Measurements from ENCODE around the gene RAPGEF5. TPM values are rescaled to one million over a fixed set of nuclear protein-coding genes. Genes with fewer than 3 reads are reported as not detected.

RAPGEF5 gene
- polyA plus RNA-seq, 1 donor = 14.6 TPM

DNA sequence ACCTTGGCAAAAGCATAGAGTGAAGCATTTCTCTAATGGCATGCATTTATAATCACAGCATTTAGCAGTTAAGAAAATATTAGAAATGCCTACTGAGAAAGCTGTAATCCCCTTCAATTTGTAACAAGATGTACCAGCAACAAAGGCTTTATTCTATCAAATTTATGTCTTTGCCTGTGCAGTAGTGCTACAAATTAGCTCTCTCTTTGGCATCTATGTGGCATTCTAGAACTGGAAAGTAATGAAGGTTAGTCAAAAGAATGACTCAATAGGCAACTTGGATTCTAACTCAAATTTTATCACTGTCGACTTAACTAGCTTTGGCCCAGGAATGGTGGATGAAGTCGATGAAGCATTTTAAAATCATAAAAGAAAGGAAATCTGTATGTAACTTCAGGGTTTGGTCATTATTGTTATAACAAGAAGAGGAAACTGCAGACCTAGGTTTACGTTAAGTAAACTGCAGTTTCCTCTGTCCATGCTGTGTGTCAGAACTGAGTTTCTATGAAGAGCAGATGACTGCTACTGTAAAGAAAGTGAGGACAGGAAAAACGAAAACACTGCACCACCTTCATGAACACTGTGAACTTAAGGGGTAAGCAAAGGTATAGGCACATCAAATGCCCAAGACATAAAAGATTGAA, 140.0 kb downstream of the RAPGEF5 start:
- no peak for DNase-seq

DNA sequence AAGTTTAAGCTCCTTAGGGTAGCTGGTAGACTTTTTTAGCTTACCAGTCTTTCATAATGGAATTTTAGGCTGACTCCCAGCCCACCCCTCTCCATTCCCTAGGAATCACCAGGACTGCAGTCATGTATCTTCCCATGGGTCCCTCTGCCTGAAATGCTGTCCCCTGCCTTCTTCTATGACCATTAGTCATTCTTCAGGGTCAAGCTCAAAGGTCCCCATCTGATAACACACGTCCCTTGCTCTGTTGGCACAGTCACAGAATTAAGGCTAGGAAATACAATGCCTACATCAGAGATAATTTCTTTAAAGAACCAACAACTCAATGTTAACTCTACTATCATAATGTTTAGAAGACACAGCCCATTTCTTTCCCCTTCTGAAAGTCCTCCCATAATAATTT, 140.6 kb downstream of the RAPGEF5 start:
- no peak for DNase-seq

DNA sequence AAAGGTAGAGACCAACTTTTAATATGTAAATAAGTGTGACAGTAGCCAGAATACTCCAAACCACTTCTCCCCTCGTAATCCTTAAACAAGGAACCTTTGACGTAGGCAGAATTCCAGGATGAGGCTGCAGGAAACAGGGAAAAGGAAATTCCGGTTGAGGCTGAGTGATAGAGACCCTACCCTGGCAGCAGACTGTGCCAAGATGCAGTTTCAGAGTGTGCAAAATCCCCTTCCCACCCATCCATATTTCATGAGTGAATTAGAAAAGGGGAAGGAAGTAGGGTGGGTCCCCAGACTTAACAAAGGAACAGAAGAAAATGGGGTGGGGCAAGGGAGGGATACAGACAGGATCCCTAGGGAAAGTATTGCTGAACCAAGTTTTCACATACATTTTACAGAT, 143.0 kb downstream of the RAPGEF5 start:
- DNase-seq = no peak

DNA sequence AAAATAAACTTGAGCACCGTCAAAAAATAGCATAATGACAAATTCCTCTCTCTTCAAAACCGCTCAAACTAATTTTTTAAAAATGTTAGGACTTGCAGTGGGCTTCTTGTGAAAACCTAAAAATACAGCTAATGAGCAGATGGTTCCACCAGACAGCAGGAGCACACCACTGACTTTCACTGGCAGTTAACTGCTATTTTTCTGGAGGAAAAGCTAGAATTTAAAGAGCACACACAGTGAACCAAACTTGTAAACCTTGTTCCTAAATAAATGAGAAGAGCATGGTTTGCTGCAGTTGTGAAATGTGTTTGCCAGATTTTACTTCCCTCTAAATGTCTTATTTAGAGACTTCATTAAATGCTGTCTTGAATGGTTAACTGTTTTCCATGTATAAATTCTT, 143.9 kb downstream of the RAPGEF5 start:
- DNase-seq = no peak

DNA sequence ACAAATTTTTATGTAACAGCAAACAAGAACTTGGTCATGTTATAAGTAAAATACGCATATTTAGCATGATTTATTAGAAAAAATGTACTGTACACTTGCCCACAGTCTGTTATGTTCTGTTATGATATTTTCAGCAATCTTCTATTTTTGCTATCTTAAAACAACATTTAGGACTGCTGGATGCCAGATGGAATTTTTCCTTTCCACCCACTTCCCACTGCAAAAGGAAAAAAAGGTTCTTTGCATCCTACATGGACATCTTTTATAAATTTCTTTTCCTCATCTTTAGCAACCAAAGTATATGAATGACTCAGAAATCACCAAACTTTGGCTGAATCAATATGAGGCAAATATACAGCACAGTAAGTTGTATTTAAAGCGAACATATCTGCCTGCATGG, 146.0 kb downstream of the RAPGEF5 start:
- DNase-seq = no peak

DNA sequence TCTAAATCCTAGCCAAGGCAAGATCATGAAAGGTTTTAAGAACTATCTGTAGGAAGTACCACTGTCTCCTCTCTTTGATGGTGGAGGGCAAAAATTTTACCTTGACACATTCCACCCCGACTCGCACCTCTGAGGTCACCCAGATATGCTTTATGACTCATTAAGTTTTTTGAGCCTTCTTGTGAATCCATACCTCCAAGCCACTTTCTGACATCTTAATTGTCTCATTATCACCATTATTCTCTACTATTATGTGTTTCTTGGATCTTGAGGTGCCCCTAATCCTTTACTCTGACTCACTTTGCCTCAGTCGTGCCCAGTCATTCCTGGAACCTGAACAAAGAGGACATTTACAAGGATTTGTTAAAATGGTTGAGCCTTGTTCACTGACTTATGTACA, 146.6 kb downstream of the RAPGEF5 start:
- DNase-seq = no peak

DNA sequence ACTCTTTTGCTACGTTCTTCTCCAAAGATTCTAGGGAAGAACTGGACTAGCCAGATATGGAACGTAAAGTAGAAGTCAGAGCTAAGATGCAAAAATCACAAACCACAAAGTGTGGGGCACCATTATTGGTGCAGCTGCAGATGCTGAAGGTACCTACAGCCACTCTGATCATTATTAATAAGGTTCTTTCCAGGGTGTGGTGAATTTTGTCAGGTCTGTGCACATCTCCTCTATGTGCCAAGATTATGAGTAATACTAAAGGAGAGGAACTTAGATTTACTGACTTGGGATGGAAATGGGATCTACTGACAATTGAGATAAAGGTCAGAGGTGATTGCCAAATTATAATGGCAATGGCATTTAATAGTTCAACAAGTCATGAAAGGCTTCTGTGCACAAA, 148.2 kb downstream of the RAPGEF5 start:
- DNase-seq = no peak

DNA sequence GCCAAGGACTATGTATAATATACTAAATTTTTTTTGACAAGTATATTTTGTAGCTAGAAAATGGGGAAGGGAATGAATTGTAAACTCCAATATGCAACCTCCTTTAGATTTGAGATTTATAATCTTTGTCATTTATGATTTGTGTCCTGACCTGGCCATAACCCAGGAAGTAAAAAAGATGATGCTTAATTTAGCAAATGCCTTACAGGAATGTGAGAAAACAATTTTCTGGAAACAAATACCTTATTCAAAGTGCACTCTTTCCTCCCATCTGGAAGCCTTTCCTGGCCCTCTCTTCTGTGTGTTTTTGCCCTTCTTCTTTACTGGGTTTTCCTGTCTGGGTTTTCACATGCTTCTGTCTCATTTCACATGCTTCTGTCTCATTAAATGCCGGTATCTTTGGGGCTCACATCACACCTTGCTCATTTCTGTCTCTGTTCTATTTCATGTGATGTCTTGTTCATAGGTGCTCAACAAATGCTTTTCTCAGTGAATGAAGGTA, 149.2 kb downstream of the RAPGEF5 start:
- DNase-seq = no peak

DNA sequence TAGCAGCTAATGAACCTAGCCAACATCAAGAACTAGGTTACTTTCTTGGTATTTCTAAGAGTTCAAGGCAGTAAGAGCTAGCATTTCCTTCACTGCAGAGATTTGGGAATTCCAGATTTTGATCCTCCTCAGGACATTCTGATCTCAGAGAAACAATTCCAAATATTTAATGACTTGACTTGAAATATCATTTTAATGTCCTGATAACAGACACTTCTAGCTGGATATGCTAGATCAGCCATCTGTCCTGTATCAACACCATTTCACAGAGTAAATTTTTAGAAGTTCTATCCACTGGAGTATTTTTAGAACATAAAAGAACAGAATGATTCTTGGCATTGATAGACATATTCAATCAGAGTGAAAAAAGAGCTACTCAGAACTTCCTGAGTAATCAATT, 151.3 kb downstream of the RAPGEF5 start:
- DNase-seq = no peak

DNA sequence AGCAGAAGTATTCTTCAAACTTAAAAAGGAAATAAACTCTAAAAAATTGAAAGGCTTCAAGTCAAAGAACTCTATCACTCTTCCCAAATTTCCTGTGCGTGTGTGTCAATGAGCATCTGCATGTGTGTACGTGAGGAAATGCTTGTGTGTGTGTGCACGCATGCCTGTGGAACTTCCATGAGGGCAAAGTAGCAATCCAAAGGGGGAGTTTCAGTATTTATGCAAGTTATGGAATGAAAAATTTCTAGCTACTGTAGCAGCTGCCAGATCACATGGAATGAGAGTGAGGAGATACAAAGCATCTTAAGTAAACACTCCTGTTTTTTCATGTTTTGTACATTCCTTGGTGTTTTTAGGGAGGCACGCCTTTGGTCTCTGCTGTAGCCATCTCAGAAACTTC, 152.6 kb downstream of the RAPGEF5 start:
- DNase-seq = no peak

DNA sequence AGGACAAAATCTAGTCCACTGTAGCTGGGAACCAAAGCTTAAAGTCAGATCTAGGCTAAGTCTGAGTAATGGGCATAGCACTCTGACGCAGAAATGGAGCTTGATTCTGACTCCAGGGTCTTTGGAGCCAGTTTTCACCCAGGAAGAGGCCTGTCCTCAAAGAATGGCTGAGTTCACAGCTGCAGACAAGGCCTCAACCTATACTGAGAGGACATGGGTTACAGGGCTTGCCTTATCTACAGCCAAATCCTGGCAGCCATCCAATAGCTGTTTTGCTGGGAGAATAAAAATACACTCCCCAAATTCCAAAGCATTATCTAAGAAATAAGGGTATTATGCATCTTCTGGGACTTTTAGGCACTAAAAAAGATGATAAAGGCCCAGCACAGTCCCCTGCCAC, 154.8 kb downstream of the RAPGEF5 start:
- DNase-seq = no peak

DNA sequence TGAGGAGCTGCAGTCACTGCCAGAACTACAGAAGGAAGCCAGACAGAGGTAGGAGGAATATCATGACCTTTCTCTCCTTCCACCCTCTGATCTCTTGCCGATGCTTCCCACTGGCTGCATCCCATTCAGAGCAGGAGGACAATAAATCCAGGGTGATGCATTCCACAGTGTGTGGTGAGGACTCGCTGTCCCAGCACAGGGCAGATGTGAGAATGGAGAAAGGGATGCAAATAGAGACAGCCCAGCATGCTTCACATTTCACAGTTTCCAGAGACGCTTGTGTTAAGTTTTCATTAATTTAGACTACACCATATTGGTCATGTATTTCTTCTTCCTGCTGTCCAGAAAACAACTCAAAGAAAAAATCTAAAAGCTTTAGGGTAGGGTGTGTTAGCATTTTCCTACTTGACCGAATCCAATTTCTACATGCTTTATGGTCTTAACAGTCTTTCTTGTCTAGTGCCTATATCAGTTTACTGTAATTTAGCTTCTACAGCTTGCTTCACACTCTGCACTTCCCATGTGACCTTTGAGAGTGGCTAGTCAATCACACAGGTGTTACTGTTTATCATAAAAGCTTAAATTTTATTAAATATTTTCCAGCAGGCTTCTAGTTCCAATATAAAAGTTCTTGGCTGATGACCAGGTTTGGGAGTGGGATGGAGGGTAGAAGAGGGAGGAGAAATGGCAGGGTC, 155.6 kb downstream of the RAPGEF5 start:
- no peak for DNase-seq

DNA sequence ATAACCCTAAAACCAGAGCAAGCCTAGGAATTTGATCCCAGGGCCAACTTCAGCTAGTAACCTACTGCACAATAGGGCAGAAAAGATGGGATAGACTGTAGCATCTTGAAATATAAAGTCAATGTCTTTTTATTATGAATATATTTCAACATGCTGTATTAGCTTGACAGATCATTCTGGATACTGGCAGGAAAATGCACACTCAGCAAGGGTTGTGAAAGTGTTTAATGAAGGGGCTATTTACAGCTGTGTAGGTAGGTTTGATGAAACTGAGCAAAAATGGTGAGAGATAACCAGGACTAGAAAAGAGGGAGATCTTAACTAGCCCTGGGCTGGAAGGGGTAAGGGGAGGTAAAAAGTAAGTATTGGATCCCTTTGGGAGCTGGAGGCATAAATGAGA, 156.2 kb downstream of the RAPGEF5 start:
- no peak for DNase-seq

DNA sequence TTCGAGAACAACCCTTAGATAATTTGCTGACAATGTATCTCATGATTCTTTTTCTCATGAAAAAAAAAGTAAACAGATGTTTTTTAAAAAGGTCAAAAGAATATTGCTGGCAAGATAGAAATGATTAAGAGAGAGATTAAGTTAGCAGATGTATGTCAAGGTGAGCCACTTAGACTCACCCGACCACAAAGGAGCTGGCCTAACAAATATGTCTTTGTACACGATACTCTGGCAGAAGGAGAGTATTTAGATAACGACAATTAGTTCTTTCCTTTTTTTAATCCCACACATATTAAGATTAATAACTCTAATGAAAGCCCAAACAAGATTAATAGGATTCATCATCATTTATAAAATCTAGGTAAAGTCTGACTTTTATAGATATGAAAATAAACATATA, 156.7 kb downstream of the RAPGEF5 start:
- DNase-seq = no peak

DNA sequence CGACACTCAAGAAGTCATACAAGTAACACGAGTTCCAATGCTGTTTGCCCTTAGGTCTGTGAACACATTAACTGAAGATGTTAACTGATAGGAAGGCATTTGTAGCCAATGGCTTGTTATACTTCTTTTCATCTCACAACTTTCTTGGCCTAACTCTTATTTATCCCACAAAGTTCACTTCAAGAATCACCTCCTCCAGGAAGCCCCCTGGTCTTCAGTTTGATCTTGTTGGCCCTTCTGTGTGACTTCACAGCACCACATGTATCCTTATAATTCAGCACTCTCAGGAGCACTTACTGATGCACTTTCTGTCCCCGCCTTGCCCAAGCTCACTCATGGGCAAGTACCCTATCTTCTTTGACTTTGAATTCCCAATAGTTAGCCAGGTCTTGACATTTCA, 159.6 kb downstream of the RAPGEF5 start:
- no peak for DNase-seq

DNA sequence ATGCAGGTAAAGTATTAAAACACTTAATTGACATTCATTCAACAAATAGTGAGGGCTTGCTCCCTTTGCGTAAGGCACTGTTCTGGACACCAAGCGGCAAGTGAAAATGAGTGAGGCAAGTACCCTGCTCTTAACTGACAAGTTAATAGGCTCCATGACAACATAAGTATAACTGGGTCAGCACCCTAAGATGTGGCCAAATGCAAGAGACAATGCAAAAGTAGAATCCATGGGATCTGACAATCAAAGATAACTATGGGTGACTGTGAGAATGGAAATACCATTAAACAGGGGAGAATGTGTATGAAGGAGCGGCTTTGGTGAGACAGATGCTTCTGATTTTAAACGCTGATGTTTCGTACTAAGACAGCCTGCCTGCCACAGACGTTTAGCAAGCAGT, 160.5 kb downstream of the RAPGEF5 start:
- DNase-seq = no peak

DNA sequence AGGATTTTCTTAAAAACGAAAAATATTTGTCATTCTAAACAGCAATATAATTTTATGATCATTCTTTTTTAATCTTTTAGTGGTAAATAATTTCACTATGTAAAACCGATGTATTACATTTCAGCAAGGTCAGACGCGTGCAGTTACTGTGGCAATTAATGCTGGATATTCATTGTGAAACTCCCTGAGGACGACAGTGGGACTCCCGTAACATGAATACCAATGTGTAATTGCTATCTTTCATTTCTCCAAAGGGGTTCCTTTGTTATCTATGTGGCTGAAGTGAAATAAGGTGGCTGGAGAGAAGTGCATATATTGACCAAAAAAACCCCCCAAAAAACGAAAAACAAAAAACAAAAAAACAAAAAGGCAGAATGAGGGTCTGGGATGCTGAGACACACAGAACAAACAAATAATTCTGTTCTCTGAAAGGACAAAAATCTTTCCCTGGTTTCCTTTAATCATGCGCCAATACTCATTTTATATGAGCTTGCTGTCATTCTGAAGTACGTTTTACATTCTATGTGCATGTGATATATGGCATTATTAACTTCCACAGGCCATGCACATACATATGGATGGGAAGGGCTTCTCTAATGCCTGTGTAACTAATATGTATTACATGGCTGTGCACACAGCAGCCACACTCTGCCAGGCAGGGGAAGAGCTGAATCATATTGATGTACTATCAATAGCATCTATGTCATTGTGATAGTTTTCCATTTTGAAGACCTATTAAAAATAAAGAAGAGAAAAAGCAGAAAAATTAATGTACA, 161.4 kb downstream of the RAPGEF5 start:
- DNase-seq = no peak

DNA sequence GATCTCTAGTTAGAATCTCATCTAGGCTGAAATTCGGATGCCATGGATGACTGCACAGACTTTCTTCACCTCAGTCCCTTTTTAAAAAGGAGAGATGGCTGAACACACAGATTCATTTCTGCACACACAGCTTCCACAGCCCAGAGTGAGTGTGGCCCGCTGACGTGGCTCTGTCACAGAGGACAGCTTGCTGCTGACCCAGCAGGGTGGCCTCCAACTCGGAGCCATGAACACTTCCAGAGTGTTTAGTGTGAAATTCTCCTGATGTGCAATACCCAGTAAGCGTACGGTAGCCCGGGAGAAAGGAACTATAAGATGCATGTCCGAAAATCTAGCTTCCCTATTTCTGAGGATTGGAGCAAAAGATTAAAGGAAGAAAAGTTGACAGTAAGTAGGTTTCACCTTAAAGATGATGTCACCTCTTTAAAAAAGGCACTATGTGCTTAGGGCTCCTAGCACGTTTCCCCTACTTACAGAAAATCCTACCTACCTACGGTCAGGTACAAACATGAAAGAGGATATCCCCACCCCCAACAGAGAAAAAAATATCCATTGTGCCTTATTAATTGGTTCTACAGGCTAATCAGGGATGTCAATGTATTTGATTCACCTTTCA, 162.2 kb downstream of the RAPGEF5 start:
- DNase-seq = no peak

DNA sequence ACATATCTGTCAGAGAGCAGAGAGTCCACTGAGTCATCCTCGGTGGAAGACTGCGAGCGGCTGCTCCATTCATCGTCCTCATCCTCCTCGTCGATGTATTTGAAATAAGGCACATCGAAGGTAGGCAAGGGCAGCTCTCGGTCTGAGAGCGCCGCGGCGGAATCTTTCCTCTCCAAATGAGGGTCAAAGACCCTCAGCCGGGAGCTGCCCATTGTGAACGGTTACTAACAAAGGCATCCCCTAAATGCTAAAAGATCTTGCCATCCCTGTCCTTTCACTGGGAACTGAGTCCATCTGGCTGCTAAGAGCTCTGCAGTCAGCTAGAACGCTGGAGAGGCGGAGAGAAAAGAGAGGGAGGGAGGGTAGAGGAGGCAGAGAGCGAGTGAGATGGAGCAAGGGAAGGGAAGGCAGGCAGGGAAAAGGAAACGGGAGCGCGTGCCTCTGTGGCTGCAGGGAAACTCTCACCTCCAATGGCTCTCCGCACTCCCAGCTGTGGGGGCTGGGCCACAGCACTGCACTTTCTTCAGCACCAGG, 163.4 kb downstream of the RAPGEF5 start:
- peak; percentile 29 for DNase-seq

DNA sequence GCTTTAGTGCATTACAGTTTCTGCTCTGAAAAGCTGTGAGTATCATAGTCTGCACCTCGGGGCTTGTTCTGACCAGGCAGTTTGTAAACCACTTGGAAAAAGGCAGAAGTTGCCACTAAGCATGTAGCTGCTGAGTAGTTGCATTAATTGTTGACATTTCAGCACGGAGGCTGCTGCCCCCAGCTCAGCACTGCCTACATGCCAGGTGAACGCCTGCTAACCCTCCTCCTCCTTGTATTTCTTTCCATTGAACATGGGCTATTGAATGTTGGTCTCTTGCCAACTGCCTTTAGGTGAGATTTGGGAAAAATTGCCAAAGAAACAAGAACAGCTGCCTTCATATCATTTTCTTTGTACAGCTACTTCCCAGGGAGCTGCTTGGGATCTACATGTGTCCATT, 164.2 kb downstream of the RAPGEF5 start:
- no peak for DNase-seq

DNA sequence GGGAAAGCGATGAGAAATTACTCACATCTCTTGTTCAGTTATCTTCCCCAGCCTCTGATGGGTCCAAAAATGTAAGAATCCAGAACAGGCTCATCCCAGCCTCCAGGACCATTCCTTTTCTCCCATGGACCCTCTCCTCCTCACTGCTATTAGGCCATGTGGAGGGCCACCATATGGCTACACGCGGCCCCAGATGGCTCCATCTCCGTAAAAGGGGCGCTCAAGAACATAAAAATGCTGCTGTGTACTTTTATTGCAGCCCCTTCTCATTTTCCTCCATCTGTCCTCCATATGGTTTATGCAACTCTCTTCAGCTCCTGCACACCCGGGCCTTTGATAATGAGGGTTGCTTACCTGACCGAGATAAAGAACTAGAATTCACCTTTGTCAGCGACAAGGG, 166.2 kb downstream of the RAPGEF5 start:
- no peak for DNase-seq

DNA sequence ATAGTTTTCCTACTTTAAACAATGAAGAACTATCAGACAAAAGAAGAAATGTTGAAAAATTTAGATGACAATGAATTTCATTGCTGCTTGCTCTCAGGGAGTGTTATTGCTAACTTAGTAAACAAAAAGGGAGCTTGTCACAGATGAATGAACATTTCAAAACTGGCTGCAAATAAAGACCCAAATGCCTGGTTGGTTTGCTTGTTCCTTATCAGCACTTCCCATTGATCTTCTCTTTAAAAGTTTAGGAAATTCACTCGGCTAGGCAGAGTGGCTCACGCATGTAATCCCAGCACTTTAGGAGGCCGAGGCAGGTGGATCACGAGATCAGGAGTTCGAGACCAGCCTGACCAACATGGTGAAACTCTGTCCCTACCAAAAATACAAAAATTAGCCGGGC, 167.2 kb downstream of the RAPGEF5 start:
- no peak for DNase-seq

DNA sequence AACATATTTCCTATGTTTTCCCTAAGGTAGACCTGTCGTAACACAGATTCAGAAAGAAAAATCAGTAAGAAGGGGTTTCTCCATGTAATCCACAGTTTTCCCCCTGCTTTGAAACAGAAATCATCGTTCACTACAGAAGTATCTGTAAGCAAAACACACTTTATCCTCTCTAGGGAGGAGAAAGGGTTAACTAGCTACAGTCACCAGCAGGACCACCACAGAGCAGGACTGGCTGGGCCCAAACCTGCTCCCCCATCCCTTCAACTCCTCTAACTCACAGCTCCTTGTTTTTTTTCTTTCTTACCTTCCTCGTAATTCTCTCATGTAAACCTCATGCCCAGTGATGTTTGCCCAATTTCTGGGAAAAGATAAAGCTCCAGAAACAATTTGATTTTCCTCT, 167.7 kb downstream of the RAPGEF5 start:
- DNase-seq = no peak
